ENCODE measurements around the gene TSPEAR.

The TSPEAR gene

DNA sequence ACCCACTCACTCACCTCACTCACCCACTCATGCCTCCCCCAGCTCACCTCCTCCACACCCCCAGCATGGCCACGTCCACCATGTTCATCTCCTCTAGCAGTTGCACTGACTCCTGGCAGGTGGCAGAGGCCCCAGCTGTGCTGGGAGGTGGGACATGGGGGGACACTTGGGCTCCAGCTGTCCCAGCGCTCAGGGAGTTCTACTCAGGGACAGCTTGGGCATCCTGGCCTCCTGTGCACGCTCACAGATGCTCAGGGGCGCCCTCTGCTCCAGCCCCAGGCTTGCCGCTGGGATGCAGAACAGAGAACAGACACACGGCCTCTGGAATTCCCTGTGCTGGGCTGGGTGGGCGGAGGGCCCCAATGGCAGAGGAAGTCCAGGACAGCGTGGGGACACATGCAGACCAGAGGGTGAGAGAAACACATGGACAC lies 94.3 kb downstream of the TSPEAR start:
- no peak overlapping the region for H3K4me3 ChIP-seq (ENCODE audit: low read length)
- H3F3A ChIP-seq (ENCODE audit: control insufficient read depth, insufficient read depth): no peaks in the 10 kb centered on the region
- no peaks in the 10 kb centered on the region for H3K36me3 ChIP-seq (ENCODE audit: control insufficient read depth, low read length)
- peaks cover 13% of the 10 kb centered on the region for H3K9me3 ChIP-seq (ENCODE audit: control insufficient read depth, insufficient read depth, low read length)
- TF ChIP-seq EZH2phosphoT487 (IDR thresholded peaks at IDR 0.05; ENCODE audit: borderline replicate concordance, low read length): no peak
- no peak for TF ChIP-seq CTCF (IDR thresholded peaks at IDR 0.05; ENCODE audit: low read depth, low read length, poor library complexity, severe bottlenecking)
- H3K79me2 ChIP-seq (ENCODE audit: control insufficient read depth, low read length): no peaks in the 10 kb centered on the region
- H3K27me3 ChIP-seq (ENCODE audit: control insufficient read depth, low read length): no peaks in the 10 kb centered on the region
- no peak overlapping the region for H3K27ac ChIP-seq (ENCODE audit: low read depth, low read length)
- H3K9me2 ChIP-seq (replicated peaks; ENCODE audit: control insufficient read depth, low read length): no peaks in the 10 kb centered on the region
- H3K4me2 ChIP-seq (ENCODE audit: low read length): no peak overlapping the region
- no peaks in the 10 kb centered on the region for H4K20me1 ChIP-seq (ENCODE audit: control insufficient read depth, insufficient read depth, low read depth, low read length)
- H3K4me1 ChIP-seq (ENCODE audit: control insufficient read depth, low read length): peaks cover 11% of the 10 kb centered on the region

GRCh38 chr21:44616591-44616926 lies 94.8 kb downstream of the TSPEAR start:
- Histone ChIP-seq H3K79me2 (ENCODE audit: control insufficient read depth, low read length) (no peaks in the 10 kb centered on the region), H3K9me3 (ENCODE audit: control insufficient read depth, insufficient read depth, low read length) (peaks cover 19% of the 10 kb centered on the region), H4K20me1 (ENCODE audit: control insufficient read depth, insufficient read depth, low read depth, low read length) (no peaks in the 10 kb centered on the region), H3K27me3 (ENCODE audit: control insufficient read depth, low read length) (no peaks in the 10 kb centered on the region), H3K4me3 (ENCODE audit: low read length) (no peak overlapping the region), H3K36me3 (ENCODE audit: control insufficient read depth, low read length) (no peaks in the 10 kb centered on the region), H3K27ac (ENCODE audit: low read depth, low read length) (no peak overlapping the region), H3K4me2 (ENCODE audit: low read length) (no peak overlapping the region), H3K4me1 (ENCODE audit: control insufficient read depth, low read length) (peaks cover 11% of the 10 kb centered on the region), H3K9me2 (replicated peaks; ENCODE audit: control insufficient read depth, low read length) (no peaks in the 10 kb centered on the region), H3F3A (ENCODE audit: control insufficient read depth, insufficient read depth) (no peaks in the 10 kb centered on the region)
- TF ChIP-seq CTCF (IDR thresholded peaks at IDR 0.05; ENCODE audit: low read depth, low read length, poor library complexity, severe bottlenecking) (no peak), EZH2phosphoT487 (IDR thresholded peaks at IDR 0.05; ENCODE audit: borderline replicate concordance, low read length) (no peak)

GRCh38 chr21:44615911-44616590 lies 95.3 kb downstream of the TSPEAR start:
- peaks cover 21% of the 10 kb centered on the region for H3K9me3 ChIP-seq (ENCODE audit: control insufficient read depth, insufficient read depth, low read length)
- H3K27ac ChIP-seq (ENCODE audit: low read depth, low read length): no peak overlapping the region
- no peak for TF ChIP-seq CTCF (IDR thresholded peaks at IDR 0.05; ENCODE audit: low read depth, low read length, poor library complexity, severe bottlenecking)
- no peak for TF ChIP-seq EZH2phosphoT487 (IDR thresholded peaks at IDR 0.05; ENCODE audit: borderline replicate concordance, low read length)
- no peaks in the 10 kb centered on the region for H3K27me3 ChIP-seq (ENCODE audit: control insufficient read depth, low read length)
- no peak overlapping the region for H3K4me3 ChIP-seq (ENCODE audit: low read length)
- H3K79me2 ChIP-seq (ENCODE audit: control insufficient read depth, low read length): no peaks in the 10 kb centered on the region
- no peaks in the 10 kb centered on the region for H3F3A ChIP-seq (ENCODE audit: control insufficient read depth, insufficient read depth)
- no peaks in the 10 kb centered on the region for H4K20me1 ChIP-seq (ENCODE audit: control insufficient read depth, insufficient read depth, low read depth, low read length)
- H3K9me2 ChIP-seq (replicated peaks; ENCODE audit: control insufficient read depth, low read length): no peaks in the 10 kb centered on the region
- no peaks in the 10 kb centered on the region for H3K36me3 ChIP-seq (ENCODE audit: control insufficient read depth, low read length)
- H3K4me2 ChIP-seq (ENCODE audit: low read length): no peak overlapping the region
- H3K4me1 ChIP-seq (ENCODE audit: control insufficient read depth, low read length): peaks cover 11% of the 10 kb centered on the region

Data from DOHH2 (cell line).